Raji (cell line): ENCODE results near the gene TNFRSF1A.

Experiments
- POLR2A ChIP-seq: IDR thresholded peaks from 2 replicates; pipeline ENCODE4 v1.6.1; 2011; ENCODE audit warnings: low read depth, low read length, control low read depth; ENCODE audit not compliant: insufficient read depth

The TNFRSF1A gene

GRCh38 chr12:6354495-6355393 lies 12.9 kb upstream of the TNFRSF1A start:
- no peak for TF ChIP-seq POLR2A

- no peak for TF ChIP-seq POLR2A
Measured at GRCh38 chr12:6352193-6353173, 10.6 kb upstream of the TNFRSF1A start.

- TF ChIP-seq POLR2A, result no peak
Measured at GRCh38 chr12:6351622-6352021, 9.7 kb upstream of the TNFRSF1A start.

GRCh38 chr12:6347367-6348338 lies 5.8 kb upstream of the TNFRSF1A start:
- TF ChIP-seq POLR2A, result no peak

- no peak for TF ChIP-seq POLR2A
Measured at GRCh38 chr12:6346942-6347341, 5.1 kb upstream of the TNFRSF1A start.

GRCh38 chr12:6346235-6346832 lies 4.5 kb upstream of the TNFRSF1A start:
- no peak for TF ChIP-seq POLR2A

GRCh38 chr12:6345319-6346091 lies 3.6 kb upstream of the TNFRSF1A start:
- TF ChIP-seq POLR2A, result no peak

- TF ChIP-seq POLR2A, result no peak
Measured at GRCh38 chr12:6343518-6343917, 1.6 kb upstream of the TNFRSF1A start.

- no peak for TF ChIP-seq POLR2A
Measured at GRCh38 chr12:6342140-6342889, 439 bp upstream of the TNFRSF1A start.

- no peak for TF ChIP-seq POLR2A
Measured at GRCh38 chr12:6340745-6341416, 995 bp downstream of the TNFRSF1A start.

GRCh38 chr12:6340032-6340638 lies 1.7 kb downstream of the TNFRSF1A start:
- TF ChIP-seq POLR2A, result no peak

- no peak for TF ChIP-seq POLR2A
Measured at GRCh38 chr12:6338955-6339354, 2.9 kb downstream of the TNFRSF1A start.
